Measurements from ENCODE around the gene EIF4H.
"Not testable (repeated sequence)": the region's sequence is repeated elsewhere in the genome, so short reads cannot be mapped to it uniquely, and the experiment has no call there.

Gene EIF4H

DNA sequence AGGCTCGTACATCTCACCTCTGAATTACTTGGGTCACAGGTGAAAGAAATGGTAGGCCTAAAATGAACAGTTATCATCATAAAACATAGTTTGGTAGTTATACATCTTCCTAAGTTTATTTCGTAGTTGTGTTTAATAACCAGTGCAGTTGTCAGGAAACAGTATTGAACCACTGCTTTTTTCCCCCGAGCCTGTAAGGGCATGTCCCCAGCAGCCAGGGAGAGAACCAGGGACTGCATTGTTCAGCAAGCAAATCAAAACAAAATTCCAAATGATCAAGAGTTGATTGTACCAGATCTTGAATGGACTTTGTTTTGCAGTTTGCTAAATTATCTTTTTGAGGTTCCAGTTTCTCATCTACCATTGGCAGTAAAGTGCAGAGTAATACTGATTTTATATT, 2.4 kb downstream of the EIF4H start:
- no peak for DNase-seq

DNA sequence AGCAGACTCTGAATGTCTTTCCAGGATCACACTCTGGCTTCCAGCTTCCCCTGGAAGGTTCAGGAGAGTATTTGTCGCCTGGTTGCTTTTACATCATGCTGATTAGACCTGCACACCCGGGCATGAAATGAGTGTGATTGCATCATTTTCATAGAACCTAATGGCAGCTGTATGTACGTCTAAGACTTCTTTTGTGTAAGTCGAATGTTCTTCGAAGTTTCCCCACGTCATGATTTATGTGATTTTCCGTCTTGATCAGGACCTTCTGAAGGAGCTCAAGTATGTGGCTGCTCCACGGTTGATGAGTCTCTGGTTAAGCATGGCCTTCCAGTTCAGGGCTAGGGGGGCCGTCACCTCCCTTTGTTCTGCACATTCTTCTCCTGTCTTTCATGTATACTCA, 4.5 kb downstream of the EIF4H start:
- no peak for DNase-seq

DNA sequence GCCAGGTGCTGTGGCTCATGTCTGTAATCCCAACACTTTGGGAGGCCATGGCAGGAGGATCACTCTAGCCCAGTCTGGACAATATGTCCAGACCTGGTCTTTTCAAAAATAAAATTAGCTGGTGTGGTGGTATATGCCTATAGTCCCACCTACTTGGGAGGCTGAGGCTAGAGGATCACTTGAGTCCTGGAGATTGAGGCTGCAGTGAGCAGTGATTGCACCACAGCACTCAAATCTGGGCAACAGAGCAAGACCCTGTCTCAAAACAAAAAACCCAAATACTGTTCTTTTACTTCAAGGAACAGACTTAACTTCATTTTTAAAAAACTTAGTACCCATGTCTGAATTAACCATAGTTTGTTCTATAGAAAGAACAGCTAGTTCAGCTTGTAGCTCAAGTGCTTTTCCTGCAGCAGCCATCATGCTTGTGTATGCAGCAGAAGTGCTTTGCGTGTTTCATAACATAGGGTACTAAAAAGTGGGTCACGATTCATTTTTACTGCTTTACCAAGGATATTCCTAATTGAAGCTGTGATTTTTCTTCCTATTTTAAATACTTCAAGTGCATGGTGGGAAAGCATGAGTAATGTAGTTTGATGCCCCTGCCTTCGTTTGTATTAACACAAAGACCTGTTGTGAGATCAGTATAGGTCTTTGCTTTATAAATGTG, 5.9 kb downstream of the EIF4H start:
- no peak for DNase-seq

DNA sequence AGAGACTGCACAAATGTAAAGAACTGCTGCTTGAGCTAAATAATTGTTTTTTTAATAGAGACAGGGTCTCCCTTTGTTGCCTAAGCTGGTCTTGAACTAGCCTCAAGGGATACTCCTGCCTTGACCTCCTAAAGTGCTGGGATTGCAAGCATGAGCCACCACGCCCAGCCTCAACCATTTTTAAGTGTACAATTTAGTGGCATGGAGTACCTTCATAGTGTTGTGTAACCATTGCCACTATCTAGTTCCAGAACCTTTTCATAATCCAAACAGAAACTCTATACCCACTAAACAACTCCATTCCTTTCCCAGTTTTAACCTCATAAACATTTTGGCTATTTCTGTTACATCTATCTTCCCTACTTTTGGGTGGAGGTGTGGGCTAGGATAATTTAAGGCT, 6.7 kb downstream of the EIF4H start:
- no peak for DNase-seq

DNA sequence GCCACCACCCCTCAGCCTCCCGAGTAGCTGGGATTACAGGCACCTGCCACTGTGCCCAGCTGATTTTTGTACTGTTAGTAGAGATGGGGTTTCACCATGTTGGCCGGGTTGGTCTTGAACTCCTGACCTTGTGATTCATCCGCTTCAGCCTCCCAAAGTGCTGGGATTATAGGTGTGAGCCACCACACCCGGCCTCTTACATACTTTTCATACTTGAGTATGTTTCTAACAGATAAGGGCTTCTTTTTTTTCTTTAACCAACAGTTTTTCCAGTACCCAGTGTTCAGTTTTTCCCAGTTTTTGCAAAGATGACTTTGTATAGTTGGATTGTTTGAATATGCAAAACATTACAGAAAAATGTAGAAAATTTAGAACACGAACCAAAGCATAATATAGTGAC, 7.7 kb downstream of the EIF4H start:
- no peak for DNase-seq

DNA sequence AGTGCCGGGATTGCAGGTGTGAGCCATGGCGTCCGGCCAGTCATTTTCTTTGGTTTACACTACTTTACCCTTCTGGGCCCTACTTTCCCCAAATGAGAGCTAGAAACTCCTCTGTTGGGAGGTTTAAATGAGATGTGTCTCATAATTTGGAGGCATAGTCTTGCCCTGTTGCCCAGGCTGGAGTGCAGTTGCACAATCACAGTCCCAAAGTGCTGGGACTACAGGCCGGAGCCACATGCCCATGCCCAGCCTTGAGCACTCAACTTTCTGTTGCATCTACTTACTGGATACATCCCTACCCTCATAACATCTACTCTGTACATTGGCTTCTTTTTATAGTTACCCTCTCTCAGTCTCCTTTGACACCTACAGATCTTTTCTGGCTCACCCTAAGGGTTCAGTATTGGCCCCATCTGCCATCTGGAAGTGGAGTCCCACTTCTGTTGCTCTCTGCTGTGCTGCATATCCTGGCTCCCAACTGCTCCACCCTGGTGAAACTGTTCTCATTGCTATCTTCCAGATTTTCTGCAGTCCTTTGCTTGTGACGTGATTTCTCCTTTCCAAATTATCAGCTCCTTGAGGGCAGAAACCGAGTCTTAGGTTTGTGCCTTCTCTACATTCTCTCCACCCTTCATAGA, 8.4 kb downstream of the EIF4H start:
- DNase-seq = no peak

DNA sequence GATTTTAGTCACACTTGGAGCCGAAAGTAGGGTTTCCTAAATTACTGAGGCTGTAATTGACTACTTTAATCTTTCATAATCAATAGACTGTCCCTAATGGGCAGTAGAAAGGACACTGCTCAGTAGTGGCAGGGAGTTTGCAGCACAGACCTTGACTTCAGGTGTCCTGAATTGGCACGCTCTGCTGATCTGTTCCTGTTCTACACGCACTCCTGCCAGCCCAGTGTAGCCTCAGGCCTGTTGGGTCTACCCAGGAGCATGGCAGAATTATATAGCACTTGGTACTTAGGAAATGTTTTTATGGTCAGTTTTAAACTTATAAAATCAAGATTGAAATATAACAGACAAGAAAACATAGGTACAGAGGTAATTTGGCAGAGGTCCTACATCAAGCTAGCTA, 9.0 kb downstream of the EIF4H start:
- DNase-seq = no peak

DNA sequence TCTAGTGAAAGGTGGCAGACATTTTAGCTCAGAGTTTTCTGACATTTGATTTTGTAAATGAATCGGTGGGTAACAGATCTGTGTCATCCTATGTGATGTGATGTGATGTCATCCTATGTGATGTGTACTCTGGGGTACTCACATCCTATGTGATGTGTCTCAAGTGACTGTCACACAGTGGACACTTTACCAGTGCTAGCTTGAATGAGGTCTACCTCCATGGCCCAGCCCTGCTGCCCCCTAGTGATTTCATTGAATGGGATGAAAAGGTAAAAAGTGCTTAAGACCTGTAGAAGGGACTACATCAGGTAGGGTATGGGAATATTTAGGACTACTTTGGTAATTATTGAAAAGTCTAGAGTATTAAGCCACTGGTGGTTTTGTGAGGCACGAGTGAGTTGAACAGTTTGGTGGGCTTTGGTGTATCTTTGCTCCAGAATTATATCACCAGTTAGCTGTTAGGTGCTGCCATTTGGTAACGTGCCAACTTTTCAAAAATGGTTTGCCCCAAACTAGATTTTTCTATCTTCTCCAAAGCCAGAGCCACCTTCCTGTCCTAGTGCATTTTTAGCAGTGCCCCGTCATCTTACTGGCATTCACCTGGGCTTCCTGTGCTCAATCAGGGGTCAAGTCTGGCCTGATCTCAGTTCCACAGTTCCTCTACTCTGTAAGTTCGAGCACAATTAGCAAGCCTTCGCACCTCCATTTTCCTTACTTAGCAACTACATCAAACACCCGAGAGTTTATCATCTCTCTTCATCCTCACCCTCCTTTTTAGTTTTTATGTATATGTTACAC, 9.7 kb downstream of the EIF4H start:
- peak; percentile 20 for DNase-seq

DNA sequence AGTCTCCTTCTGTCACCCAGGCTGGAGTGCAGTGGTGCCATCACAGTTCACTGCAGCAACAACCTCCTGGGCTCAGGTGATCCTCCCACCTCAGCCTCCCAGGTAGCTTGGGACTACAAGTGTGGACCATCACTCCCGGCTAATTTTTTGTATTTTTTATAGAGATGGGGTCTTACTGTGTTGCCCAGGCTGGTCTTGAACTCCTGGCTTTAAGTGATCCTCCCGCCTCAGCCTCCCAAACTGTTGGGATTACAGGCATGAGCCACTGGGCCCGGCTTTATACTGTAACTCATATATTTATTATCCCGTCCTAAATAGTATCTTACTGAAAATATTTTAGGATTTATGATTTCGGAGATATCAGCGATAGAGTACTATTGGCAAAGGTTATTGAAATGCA, 10.9 kb downstream of the EIF4H start:
- no peak for DNase-seq

DNA sequence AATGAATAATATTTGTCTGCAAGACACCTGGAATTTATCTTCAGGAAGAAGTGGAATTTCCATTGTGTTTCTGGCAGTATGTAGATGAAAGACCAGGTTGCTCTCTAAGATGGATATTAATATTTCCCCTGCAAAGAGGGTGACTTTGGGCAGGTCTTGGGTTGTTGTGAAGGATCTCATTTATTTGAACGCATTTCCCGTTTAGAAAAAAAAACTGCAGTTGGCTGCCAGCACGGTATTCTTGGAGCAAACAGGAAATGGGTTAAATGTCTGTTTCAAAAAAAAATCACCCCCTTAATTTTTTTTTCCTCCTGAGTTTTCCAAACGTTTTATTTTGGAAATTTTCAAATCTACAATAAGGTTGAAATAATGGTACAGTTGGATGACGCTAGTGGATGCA, 11.5 kb downstream of the EIF4H start:
- DNase-seq = no peak

DNA sequence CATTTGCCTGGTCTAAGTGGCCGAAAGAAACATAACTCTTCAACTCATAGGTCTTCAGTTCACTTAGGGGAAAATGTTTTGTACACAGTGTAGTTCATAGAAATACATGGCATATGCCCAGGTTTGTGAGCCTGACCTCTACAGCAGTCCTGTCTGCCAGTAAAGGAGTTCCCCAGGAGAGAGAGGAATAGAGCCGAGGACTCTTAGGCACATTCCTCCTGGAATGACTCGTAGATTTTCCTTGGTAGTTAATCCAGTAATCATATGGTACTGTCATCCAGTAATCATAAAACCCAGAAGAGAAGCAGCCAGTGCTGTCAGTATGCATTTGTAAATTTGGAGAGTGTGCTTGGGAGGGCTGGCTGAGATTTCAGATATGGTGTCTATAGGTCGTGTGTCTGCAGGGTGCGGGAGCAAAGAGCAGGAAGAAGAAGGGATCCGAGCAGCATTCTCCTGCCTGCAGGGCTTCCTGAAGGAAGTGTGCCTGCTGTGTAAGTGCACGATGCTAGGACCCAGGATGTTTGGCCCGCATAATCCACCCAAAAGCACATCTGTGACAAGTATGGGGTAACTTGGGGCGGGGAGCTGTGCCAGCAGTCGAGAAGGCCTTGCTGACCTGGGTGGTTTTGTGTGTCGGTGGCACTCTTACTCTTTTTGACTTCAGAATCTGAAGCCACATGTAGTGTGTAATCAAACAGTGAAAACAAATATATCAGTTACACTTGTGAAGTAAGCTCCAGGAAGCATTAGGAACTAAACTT, 13.9 kb downstream of the EIF4H start:
- DNase-seq = no peak

DNA sequence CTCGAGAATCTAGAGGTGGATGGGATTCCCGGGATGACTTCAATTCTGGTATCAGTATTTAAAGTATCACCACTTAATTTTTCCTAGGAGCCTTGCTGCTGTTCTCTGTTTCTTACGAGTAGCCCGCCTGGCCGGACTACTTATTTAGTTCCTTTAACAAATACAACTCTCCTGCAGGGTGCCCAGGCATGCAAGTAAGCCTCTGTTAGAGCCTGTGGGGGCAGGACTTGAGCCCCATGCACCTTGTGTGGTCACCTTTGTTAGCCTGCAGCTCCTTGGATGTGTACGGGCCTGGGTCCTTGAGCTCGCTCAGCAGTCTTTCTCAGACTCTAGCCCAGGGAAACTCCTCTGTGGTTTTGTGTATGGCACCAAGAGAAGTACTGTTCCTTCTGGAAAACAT, 16.1 kb downstream of the EIF4H start:
- no peak for DNase-seq

DNA sequence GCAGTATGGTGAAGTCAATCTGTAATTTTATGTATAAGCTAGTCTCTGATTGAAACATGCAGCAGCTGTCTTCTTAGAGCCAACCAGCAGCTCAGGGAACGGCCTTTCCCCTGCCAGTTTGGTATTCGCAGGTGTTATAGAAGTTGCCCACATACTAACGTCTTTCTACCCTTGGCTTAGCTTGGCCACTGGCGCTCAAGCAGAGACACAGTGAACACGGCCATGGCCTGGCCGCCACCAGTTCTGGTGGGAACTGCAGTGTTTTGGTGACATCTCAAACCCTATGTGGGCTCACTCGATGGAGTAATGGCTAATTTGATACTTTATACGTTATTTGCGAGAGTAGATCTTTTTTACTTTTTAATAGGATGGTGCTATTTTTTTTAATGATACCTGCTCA, 17.1 kb downstream of the EIF4H start:
- DNase-seq = no peak

DNA sequence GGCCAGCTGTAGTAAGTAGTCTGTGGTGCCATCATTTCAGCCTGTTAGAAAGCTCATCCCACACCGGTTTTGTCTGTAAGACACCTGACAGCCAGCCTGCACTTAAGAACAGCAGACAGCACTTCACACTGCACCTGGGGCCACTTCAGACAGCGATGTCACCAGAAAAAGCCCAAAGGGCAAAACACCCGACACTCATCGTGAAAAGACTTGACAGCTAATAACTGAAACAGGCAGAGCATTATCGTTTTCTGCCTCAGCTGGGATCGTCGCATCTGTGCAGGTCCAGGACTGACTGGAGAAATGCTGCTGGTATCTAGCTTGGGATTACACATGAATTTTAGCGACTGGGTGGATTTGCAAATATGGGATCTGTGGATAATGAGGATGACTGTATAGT, 18.9 kb downstream of the EIF4H start:
- no peak for DNase-seq

DNA sequence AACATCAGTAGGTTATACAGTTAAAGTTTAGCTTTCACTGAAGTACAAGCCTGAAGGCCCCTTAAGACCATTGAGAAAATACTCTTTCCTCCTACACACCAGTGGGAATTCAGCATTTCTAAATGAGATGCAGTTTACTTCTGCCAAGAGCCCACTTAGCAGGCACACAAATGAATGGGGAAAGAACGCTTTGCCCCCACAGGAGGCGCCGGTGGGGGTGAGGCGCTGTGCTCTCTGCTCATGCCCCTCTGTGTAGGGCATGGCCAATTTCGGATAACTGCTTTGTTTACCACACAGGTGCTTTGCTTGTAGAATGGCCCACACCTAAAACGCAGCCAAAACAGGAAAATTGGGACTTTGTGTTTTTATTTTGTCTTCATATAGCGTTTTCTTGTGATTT, 19.8 kb downstream of the EIF4H start:
- DNase-seq = no peak

DNA sequence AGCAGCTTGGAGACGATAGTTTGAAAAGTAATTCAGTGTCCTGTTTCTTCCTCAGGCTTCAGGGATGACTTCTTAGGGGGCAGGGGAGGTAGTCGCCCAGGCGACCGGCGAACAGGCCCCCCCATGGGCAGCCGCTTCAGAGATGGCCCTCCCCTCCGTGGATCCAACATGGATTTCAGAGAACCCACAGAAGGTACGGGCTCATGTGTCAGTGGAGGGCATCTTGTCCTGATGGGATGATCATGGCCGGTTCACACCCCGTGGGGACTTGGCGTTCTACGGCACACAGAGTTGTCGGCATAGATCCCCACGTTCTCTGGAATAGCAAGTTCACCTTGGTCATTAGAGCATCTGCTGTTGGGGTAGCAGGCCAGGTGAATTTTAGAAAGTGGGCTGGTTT, 20.5 kb downstream of the EIF4H start:
- DNase-seq = no peak

DNA sequence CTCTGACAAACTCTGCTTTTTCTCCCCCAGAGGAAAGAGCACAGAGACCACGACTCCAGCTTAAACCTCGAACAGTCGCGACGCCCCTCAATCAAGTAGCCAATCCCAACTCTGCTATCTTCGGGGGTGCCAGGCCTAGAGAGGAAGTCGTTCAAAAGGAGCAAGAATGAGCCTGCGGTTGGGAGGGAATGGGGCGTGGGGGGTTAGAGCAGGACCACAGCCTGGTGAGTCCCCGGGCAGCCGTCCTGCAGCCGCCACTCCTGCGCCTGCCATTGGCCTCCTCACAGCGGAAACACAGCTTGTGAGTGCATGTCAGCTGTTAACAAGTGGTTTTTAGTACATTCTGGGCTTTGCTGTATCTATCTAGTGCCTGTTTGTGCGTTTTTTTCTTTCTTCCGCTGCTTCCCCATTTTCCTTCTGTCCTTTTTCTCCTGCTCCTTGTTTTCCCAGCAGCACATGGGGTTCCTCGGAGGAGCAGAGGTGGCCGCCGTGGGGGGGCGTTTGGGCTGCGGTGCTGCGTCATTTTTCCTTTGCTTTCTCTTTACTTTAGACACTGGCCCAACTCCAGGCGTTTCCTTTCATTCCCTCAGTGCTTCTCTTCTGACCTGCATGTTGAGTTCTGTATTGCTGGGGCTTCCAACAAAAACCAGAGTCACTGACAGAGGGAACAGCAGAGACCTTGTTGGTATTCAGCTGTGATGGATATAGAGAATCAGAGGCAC, 21.1 kb downstream of the EIF4H start:
- peak; percentile 24 for DNase-seq

DNA sequence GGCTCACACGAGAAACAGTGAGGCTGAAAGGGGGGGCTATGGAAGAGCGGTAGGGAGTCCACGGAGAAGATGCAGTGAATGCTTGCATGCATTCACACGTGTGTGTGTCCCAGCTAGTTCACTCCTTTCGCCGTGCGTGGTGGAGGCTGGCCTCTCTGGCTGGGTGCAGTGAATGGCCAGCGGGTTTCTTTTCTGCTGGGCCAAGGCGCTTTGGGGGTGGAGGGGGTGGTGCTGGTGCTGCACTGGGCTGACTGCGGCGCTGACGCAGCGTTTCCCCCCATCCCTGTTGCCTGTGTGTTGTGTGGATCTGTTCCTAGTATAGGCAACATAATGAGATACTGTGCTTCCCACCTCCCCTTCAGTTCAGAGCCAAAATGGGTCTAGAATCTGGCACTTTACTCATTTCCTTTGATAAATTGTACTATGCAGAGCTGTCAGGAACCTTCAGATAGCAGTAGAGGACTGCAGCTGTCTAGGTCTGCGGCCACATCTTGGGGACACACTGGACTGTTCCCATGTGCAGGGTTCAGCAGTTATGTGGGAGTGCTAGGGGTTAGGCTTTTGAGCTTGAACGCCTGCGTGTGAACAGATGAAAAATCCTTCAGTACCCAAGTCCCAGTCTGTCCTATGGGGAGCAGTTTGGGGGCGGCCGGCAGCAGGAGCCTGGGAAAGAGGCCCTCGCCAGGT, 22.0 kb downstream of the EIF4H start:
- not testable (repeated sequence) for DNase-seq

DNA sequence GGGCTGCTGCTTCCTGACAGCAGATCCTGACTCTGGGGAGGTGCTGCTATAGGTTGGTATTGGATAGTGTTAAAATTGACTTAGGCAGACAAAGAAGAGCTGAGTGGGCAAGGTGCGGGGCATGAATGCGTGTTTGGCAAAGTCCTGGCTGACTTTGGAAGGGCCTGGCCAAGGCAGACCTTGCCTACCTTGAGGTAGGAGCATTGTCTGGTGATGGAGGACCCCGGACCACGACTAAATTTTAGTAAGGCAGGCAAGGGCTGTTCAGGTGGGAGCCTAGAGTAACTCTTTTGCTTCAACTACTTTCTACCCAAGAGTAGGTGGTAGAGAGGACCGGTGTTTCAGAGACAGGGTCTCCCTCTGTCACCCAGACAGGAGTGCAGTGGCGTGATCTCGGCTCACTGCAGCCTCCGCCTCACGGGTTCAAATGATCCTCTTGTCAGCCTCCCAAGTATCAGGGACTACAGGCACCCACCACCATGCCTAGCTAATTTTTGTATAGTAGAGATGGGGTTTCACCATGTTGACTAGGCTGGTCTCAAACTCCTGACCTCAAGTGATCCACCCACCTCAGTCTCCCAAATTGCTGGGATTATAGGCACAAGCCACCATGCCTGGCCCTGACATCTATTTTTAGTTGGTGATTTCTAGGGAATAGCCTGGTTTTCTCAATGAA, 23.4 kb downstream of the EIF4H start:
- no peak for DNase-seq

DNA sequence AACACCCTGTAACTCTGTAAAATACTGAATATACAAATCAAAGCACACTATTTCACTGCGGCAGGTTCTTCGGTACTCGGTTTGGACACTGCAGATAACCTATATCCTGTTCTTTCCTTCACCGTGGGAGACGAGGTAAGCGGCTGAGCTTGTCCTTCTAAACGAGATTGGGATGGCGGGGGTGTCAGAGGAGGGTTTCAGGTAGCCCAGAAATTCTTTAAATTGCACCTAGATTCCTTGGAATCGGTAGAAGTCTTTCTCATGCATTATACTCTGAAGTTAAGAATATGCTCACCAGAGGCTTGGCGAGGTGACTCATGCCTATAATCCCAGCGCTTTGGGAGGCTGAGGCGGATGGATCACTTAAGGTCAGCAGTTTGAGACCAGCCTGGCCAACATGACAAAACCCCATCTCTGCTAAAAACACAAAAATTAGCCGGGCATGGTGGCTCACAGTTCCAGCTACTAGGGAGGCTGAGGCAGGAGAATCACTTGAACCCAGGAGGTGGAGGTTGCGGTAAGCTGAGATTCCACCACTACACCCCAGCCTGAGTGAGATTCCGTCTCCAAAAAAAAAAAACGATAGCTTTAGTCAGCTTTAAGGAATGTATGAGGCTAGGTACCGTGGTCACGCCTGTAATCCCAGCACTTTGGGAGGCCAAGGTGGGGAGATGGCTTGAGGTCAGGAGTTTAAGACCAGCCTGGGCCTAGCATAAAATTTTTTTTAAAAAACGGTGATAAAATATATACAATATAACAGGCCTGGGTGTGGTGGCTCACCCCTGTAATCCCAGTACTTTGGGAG, 25.6 kb downstream of the EIF4H start:
- no peak for DNase-seq
